Measurements from ENCODE around the gene CXCL17. TPM values are rescaled to one million over a fixed set of nuclear protein-coding genes. Genes with fewer than 3 reads are reported as not detected.

The CXCL17 gene
- total RNA-seq = not detected in 2 replicates

GRCh38 chr19:42442833-42443232, at the start of gene CXCL17:
Gene CXCL17, minus strand, starts transcription at chr19:42442946. Its CDS starts 114 bp downstream, at chr19:42442832.

GRCh38 chr19:42427313-42427712, 15.4 kb downstream of the CXCL17 start, which contains the start of gene LIPE:
Gene LIPE, minus strand, starts transcription at chr19:42427388. Its CDS starts 239 bp downstream, at chr19:42427149.

GRCh38 chr19:42389899-42390298, 52.8 kb downstream of the CXCL17 start, which contains the start of gene CNFN:
Gene CNFN, minus strand, starts transcription at chr19:42390297. Its CDS starts 1,260 bp downstream, at chr19:42389037.

Small RNA genes within 50 kb of the gene (small RNA-seq; reads per million reads assigned to genes)
- not detected for gene RNU4-60P

Other genes with a start within 250 kb of the CXCL17 start
- gene DEDD2, start 225.3 kb downstream of the CXCL17 start, total RNA-seq = 16.5 and 17.9 TPM in 2 replicates
- gene ZNF526, start 222.6 kb downstream of the CXCL17 start, total RNA-seq = 11.4 and 13.3 TPM in 2 replicates
- gene GSK3A, start 200.3 kb downstream of the CXCL17 start, total RNA-seq = 14.4 and 15.0 TPM in 2 replicates
- 27.7 and 49.8 TPM in 2 replicates for gene ERF, start 187.8 kb downstream of the CXCL17 start, total RNA-seq
- gene CIC, start 173.7 kb downstream of the CXCL17 start, total RNA-seq = 24.4 and 24.6 TPM in 2 replicates
- 0.39 and 0.43 TPM in 2 replicates for gene PRR19, start 140.8 kb downstream of the CXCL17 start, total RNA-seq
- 12.2 and 15.0 TPM in 2 replicates for gene PAFAH1B3, start 140.3 kb downstream of the CXCL17 start, total RNA-seq
- not detected in 2 replicates for gene TMEM145, start 129.6 kb downstream of the CXCL17 start, total RNA-seq
- 19.2 and 19.6 TPM in 2 replicates for gene MEGF8, start 117.3 kb downstream of the CXCL17 start, total RNA-seq
- 0.32 TPM in 1 of 2 replicates, not detected in the other for gene CNFN, start 52.6 kb downstream of the CXCL17 start, total RNA-seq
- gene LIPE, start 15.6 kb downstream of the CXCL17 start, total RNA-seq = 2.6 and 3.4 TPM in 2 replicates
- 0.32 TPM in 1 of 2 replicates, not detected in the other for gene CEACAM1, start 85.5 kb upstream of the CXCL17 start, total RNA-seq
- gene CEACAM8, start 152.0 kb upstream of the CXCL17 start, total RNA-seq = not detected in 2 replicates

All from articular chondrocyte of knee joint (primary cell).